HPDE6-E6E7 (cell line): Measurements from ENCODE around the gene PSMC3.

Experiments used
- DNase-seq: peaks from one replicate; pipeline ENCODE4 v3.0.0; 2011; ENCODE audit warnings: missing footprints; ENCODE audit errors: extremely low spot score

PSMC3 gene

DNA sequence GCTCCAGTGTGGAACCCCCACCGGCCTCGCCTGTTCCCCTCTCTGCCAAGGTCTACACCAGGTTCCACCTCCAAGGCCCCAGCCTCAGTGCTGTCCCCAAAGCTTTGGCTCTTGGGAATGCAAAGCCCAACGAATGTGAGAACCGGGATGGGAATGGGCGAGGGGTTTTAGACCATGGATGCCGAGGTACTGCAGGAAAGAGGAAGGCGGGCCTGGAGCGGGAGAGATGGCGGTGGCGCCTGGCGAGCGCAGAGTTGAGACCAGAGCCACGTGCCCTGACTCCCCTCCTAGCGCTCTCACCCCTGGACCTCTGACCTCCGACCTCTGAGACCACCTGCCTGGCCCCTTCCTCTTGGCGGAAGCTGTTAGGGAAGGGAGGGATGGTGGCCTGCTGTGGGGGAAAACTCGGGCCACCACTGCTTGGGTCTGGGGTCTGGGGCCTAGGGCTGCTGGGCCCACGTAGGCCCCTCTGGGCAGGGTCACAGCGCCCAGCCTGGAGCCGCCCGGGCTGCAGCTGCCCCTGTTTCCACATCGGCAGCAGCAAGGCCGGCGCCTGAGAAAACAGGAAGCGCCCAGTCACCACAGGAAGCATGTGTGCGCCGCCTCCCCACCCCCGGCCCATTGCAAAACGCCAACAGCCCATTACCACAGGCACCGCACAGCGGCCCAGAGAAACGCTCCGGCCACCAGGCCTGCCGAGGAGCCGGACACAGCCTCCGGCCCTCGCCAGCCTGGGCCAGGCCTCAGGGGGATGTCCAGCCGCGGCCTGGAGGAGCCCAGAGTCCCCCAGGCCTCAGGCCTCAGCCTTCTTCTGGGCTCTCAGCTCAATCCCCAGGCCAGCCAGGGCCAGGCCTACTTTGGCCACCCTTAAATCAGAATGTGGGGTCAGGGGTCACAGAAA lies 31.7 kb downstream of the PSMC3 start:
- no peak for DNase-seq

DNA sequence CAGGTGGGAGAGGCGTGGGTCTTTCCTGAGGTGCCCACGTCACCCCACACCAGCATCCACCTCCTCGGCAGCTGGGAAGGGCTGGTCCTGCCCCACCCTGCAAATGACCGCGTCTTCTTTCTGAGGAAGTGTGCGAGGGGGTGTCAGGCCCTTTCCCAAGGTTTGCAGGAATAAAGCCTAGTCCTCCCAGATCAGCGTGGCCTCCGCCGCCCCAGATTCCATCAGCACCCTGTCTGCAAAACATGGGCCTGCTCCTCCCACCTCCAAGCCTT lies 32.3 kb downstream of the PSMC3 start:
- no peak for DNase-seq

DNA sequence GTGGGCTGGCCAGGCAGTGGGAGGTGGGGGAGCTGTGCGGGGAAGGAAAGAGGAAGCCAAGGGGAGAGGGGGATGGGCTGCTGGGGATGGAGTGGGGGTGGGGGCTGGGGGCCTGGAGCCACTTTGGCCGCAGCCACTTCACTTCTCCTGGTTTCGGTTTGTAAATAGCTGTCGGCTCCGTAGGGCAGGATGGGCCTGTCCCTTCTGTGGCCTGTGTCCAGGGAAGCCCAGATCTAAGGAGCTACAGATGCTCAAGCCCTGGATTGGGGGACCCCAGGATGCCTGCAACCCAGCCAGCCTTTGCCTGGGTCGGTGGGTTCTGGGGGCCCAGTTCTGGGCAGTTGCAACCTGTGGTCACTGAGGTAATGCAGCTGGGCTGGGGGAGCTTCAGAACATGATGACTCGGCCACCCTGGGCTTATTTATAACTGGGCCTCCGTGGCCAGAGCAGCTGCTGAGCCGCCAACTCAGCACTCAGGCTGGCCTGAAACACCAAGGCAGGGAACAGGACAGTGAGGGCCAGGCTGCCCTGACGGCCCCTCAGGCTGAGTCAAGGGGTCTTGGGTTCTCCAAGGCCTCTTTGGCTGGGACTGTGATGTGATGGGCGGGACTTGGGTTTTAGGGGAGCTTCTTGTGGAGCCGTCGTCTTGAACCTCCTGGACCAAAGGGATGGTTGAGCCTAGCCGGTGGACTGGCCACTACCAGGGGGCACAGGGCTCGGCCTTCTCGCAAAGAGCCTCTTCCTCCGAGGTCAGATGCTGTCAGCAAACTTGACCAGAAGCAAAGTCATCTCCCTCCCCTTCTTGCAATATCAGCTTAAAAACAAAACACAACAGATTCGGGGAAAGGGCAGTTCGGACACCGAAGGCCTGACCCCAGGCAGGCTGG lies 32.8 kb downstream of the PSMC3 start:
- no peak for DNase-seq

DNA sequence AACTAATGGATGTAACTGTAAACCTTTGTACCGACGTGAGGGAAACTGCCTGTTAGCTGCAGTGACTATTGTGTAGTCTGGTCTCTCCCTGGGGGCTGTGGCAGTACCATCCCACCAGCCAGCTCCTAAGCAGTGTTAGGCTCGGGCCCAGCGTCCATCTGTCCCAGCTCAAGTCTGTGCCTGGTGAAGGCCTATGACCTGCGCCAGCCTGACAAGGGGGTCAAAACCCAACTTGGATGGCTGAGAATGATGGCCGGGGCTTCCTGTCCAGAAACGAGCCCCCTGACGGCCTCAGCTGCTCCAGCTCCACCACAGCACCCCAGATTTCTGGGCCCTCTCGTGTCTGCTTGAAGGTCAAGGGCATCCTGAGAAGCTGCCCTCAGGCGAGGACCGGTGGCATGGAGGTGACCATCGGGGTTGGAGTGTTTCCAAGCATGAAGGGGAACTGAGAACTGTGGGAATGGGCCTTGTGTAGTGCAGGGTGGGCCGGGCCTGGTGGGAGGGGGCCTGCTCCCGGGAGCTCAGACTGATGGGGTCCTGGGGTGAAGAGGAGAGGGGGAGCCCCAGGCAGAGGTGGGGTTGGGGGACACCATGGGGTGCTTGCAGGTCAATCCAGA lies 33.6 kb downstream of the PSMC3 start:
- DNase-seq: no peak

DNA sequence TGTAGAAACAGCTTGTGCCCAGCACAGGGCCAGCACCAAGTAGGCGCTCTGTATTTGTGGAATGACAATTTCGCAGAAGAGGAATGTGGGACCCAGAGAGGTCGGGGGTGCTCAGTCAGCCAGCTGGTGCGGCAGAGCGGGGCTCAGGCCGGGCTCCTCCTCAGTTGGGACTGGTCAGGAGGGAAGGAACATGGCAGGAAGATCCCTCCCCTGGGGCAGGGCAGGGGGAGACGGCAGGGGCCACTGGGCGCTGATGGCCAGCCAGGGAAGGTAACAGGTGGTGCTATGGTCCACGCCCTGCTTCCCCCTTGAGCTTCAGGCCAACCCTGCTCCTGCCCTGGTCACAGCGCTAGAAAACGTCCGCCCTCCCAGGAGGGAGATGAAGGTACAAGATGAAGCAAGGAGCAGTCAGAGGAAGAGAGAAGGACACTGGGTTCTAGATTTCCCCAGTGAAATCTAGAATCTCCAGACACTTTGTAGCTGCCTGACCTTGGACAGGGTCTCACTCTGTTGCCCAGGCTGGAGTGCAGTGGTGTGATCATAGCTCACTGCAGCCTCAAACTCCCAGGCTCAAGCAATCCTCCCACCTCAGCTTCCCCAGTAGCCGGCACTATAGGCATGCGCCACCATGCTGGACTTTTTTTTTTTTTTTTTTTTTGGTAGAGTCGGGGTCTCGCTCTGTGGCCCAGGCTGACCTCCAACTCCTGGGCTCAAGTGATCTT lies 34.4 kb downstream of the PSMC3 start:
- no peak for DNase-seq

DNA sequence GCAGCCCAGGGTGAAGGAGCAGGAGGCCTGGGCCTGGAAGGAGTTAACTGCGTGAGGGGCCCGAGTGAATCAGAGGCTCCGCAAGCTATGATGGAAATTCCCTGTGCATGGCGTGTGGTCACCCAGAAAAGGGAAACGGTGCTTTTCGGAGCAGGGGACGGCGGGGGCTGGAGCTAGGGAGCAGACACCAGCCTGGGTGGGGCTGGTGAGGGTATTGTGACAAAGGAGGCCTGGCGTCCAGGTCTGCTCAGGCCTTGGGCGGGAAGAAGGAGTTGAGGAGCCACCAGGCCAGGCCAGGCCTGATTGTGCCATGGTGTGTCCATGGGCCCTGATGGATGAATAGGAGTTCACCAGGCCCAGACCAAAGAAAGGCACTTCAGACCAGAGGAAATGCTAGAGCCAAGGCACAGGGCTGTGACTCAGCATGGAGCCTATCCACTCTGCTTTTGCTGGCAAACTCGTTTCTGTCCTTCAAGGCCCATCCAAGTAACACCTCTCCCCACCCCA lies 35.1 kb downstream of the PSMC3 start:
- DNase-seq: no peak

DNA sequence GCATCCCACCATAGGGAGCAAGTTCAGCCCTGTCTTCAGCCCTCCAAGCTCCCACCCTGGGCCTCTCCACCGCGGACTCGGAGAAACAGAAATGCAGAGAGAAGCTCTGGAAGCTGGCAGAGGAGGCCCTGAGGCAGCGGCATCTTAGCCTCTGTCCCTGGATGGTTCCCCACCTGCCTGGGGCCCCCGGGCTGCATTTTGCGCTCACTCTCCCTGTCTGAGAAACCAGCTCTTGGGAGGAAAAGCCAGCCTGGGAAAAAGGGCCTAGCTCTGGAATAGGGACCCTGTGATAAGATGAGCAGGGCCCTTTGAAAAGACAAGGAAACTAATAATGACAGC lies 35.8 kb downstream of the PSMC3 start:
- DNase-seq: no peak

DNA sequence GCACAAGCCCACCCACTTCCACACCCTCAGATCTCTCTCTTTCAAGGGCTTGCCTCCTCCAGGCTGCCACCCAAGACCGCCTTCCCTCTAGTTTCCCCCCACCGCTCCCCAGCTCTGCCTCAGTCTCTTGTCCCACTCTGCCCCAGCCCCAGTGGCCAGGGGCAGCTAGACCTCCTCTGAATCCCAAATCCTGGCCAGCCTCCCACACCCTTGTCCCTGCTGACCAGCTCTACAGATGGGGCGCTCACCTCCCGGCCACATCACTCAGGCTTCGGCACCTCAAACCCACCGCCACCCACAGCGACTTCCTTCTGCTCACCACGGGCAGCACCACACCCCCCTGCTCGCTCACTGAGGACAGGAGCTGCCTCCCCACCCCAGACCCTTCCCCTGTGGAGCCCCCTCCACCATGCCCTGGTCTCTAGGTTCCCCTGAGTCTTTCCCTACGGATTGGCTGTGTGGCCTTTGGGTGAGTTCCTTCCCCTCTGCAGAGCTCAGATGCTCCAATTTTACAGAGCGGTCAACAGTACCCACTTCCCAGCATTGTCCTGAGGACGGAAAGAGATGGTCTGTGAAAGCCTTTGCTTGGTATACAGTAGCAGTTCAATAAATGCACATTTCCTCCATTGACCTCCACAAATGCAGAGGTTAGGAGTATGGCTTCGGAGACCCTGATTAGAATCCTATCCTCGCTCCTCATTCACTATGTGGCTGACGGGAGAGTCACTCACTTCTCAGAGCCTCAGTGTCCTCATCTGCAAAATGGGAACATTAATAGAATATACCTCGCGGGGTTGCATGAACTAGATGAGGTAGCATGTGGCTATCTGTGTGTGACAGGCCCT lies 36.4 kb downstream of the PSMC3 start:
- no peak for DNase-seq

DNA sequence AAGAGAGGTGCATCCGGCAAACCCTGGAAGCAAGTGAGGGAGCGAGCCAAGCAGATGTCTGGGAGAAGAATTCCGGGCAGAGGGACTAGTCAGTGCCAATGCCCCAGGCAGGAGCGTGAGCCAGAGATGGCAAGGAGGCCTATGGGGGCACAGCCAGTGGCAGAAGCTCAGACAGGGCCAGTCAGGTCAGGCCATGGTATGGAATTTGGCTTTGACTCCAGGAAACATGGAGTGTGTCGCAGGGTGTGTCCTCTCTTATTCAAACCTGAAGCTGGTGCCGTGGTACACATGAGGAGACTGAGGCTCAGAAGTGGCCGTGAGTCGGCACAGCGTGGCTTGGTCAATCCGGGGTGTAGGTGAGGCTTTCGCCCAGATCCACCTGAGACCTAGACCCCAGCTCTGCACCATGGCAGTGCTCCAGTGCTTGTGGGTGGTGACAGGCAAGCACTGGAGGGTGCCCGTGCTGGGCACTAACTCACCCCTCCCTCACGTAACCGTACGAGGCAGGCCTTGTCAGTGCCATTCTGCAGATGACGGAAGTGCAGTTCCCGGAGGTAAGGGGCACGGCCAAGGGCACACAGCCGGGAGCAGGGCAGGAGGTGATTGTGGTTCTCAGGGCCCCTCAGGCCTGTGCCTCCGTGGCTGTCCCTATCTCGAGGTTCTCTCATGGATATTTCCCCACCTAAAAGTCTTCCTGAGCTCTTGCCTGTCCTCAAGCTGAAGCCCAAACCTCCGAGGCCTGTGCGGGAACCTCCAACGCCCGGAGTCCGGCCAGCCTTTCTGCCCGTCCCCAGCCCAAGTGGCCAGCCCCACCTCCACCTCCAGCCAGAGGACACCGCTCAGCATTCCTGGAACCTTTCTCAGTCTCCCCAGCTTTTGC lies 37.3 kb downstream of the PSMC3 start:
- no peak for DNase-seq

DNA sequence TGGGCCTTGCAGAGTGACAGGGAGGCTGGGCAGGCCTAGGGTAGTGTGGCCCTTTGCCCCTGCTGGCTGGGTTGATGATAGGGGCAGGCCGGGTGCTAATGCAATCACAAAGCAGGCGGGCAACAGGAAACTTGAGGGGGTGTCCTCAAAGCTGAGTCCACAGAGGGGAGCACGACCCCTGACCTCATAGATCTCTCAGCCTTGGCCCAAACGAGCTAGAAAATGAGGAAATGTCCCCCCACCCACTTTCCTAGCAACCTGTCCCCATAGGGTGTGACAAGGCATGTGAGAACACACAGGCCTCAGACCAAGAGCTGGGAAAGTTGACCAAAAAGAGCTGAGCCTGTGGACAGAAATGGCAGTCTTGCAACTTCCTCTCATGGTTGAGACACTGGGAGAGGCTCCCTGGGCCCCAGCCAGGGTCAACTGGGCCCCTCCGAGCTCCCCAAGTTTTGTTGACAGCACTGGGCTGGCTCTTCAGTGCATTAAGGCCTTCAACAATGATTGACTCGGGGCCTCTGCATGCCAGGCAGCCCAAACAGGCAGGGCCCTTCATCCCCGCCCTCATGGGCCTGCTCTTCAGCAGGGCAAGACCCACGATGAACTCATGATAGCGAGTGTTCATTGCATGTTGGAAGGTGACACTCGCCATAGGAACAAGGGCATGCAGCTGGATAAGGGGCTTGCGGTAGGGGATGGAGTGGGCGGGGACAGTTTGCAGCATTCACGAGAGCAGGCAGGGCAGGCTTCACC lies 38.1 kb downstream of the PSMC3 start:
- DNase-seq: no peak

DNA sequence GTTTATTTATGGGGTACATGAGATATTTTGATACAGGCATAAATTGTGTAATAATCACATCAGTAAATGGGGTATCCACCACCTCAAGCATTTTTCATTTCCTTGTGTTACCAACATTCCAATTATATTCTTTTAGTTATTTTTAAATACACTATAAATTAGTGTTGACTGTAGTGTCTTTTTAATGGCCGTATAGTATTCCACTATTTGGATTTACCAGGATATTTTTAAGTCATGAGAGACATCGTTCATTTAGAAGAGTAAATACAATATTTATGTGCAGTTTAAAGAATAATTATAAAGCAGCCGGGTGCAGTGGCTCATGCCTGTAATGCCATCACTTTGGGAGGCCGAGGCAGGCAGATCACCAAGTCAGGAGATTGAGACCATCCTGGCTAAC lies 41.7 kb downstream of the PSMC3 start:
- no peak for DNase-seq

DNA sequence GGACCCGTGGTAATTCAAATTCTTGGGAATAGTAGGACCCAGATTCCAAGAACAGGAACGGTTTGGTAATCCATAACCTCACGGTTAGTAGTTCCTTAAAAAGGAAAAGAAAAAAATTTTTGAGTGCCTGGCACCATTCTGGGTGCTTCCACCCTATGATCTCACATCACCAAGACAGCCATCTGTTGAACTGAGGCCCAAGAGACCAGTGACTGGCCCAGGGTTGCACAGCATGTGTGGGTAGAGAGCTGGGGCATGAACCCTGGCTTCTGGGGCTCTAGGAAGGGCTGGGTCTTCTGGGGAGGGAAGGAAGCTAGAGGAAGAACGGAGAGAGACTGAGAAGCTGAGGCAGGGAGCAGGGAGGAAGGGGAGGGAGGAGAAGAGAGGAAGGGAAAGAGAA lies 43.2 kb downstream of the PSMC3 start:
- DNase-seq: no peak

DNA sequence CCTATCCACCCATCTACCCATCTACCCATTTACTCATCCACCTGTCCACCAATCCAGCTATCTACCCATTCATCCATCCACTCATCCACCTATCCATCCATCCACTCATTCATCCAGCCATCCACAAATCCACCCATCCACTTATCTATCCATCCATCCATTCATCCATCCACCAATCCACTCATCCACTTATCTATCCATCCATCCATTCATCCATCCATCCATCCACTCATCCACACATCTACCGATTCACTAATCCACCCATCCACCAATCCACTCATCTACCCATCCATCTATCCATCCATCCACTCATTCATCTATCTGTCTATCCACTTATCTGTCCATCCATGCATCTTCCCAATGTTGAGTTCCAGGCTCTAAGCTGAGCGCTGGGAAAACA lies 46.2 kb downstream of the PSMC3 start:
- DNase-seq: no peak

DNA sequence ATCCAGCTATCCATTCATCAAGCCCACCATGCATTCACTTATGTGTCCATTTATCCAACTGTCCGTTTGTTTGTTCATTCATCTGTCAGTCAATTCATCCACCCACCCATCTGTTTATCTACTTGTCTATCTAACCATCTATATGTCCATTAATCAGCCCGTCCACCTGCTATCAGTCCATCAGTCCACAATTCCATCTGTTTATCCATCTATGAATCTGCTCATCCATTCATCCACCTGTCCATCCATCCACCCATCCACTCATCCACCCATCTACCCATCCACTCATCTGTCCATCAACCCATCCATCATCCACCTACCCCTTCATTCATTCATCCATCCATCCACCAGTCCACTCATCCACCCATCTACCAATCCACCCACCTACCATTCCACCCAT lies 46.9 kb downstream of the PSMC3 start:
- no peak for DNase-seq

DNA sequence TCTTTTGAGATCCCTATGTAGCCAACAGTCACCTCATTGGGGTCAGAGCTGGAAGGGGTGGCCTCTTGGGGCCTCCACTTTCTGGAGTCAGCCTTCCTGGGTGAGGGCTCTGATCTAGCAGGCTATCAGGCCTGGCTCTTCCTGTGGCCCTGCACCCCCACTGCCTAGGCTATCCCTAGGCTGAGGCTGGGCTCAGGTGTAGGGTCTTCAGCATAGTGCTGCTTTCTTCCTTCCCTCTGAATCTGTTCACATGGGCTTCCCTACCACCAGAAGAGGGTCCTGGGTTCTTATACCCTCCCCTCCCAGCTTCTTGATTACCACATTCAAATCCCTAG lies 47.4 kb downstream of the PSMC3 start:
- DNase-seq: no peak

DNA sequence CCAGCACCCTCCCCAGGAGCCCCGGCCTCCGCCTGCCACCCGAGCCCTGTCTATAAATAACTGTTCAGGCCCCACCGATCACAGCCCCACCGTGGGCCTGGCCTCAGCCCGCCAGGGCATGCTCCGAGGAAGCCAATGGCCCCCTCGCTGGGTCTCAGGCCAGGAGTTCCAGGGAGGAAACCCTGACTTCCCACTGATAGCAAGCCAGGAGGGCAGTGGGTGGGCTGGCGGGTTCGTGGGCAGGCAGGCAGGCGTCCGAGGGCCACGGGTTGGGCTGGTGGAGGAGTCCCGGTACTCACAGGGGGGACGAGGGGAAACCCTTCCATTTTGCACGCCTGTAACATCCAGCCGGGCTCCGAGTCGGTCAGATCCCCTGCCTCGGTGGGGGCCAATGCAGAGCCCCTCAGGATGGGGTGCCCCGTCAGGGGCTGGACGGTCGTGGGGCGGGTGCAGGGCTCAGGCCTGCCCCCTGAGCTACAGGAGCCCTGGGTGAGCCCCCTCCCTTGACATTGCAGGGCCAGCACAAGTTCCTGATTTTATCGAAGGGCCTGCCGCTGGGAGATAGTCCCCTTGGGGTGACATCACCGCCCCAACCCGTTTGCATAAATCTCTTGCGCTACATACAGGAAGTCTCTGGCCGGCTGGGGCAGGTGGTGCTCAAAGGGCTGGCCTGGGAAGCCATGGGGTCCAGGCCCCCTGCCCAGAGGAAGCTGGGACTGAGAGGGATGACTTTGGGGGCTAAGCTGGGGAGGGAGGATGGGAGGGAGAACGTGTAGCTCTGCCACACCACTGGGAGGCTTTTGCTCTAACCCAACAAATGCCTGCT lies 48.0 kb downstream of the PSMC3 start, which contains the start of gene SPI1:
SPI1 (minus strand) TSS at position 538 of the 826 bp plus-strand sequence; CDS start at position 344, 194 bp downstream.
- no peak for DNase-seq

DNA sequence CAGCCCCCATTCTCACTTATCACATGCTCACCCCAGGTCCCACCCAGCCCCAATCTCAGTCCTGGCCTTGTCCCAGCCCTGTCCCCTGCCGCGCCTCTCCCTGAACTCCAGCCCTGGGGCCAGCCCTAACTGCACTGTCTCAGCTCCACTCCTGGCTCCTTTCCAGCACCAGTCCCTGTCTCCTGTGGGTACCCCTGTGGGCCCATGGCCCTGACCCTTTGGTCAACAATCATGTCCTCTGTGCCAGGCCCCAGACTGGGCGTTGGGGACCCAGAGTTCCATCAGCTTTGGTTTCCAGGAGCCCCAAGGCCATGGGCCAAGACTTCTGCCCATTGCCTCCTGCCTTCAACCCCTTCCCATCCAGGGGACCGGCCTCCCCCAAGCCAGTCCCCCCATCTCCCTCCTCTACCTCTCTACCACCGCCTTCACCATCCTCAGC lies 48.6 kb downstream of the PSMC3 start:
- DNase-seq: no peak
